Urothelium cell line (cell line): ENCODE results near the gene PEA15.

Experiments used
- DNase-seq: peaks from one replicate; pipeline ENCODE4 v3.0.0; 2011; ENCODE audit warnings: low spot score, mixed read lengths
- FAIRE-seq: peaks from 2 replicates; lab custom pipeline; 2011; peaks lifted over from hg19 to GRCh38; lab: Jason Lieb, UNC

The PEA15 gene

DNA sequence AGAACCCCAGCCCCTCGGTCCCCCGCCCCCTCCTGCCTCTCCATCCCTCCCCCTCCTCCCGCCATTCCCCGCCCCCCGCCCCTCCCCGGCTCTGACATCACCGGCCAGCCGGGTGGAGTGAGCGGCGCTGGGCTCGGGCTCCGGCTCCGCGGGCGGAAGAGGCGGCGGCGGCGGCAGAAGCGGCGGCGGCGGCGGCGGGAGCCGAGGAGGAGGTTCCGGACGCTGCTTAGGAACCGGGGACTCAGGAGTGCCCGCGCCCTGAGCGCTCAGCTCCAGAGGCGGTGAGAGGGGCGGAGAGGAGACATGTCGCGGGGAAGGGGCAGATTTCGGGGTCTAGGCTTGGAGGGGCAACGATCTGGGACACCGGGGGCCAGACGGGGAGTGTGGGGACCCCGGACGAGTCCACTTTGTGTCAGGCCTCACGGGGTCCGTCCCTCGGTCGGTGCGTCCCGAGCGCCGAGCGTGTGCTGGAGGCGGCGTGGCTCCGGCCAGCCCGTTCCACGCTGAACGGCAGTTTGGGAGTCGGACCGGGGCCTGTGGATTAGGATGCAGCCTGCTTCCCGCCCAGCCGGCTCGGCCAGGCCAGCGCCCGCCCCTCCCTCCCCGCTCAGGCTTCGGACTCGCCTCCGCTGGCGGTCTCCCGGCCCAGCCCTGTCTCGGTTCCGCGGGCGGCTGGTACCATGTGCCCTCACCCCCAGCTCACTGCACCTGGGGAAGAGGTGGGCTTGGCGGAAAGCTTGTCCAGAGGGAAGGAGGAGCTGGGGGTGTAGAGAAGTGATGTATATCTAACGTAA is at the start of gene PEA15:
Gene PEA15, plus strand, starts transcription at position 143 of the 794 bp plus-strand sequence. CDS start 6,161 bp downstream, outside the sequence.
- peak; percentile 93 for DNase-seq
- FAIRE-seq = no peak

GRCh38 chr1:160156361-160156760 is 48.8 kb upstream of the PEA15 start:
- FAIRE-seq (no peak), DNase-seq (no peak)

DNA sequence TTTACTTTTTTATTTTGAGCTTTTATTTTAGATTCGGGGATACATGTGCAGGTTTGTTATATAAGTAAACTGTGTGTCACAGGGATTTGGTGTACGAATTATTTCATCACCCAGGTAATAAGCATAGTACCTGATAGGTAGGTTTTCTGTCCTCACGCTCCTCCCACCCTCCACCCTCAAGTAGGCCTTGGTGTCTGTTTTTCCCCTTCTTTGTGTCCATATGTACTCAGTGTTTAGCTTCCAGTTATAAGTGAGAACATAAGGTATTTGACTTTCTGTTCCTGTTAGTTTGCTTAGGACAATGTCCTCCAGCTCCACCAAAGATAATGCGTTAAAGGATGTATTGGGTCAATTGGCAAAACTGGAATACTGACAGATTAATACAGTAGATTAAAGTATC is 48.0 kb upstream of the PEA15 start:
- FAIRE-seq (no peak), DNase-seq (no peak)

DNA sequence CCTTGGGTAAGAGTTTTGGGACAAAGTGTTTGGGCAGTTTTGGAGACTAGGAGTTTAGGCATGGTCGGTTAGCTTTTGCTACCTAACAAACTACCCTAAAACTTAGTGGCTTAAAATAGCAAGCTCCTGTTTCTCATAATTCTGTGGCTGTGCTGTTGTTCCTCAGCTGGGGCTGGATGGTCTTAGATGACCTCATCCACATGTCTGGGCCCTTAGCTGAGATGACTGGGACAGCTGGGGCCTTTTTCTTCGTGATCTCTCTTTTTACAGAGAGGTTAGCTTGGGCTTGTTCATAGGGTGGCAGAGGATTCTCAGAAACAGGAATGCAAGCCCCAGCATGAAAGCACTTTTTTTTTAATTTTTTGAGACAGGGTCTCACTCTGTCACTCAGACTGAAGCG is 47.2 kb upstream of the PEA15 start:
- DNase-seq (no peak), FAIRE-seq (no peak)

DNA sequence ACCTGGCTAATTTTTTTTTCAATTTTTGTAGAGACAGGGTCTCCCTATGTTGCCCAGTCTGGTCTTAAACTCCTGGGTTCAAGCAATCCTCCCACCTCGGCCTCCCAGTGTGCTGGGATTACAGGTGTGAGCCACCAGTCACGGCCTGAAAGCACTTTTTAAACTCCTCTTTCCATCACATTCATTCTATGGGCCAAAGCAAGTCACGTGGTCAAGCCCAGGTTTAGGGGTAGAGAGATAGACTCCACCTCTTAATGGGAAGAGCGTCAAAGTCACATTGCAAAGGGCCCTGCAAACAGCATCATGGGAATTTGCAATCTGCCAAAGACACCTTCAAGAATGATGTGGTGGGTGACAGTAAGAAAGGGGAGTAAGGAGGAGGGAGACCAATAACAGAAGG is 46.6 kb upstream of the PEA15 start:
- DNase-seq (no peak), FAIRE-seq (no peak)

DNA sequence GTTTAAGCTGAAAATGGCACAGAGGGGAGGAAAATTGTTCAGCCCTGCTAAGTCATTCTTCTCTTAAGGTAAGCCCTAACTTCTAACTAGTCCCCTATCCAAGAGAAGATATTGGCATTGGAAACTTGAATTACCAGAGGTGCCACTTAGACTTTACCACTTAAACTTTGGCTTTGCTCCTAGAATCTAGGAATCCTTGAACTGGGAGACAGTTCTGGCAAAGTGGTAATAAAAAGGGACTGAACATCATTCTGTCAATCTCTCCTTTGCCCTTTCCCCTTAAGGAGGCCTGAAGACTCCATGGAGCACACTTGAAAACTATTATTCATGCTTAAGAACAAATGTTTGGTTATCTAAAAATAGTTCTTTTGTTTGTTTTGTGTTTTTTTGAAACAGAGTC is 45.3 kb upstream of the PEA15 start:
- DNase-seq = no peak
- no peak for FAIRE-seq

GRCh38 chr1:160161965-160162705 is 43.0 kb upstream of the PEA15 start:
- no peak for FAIRE-seq
- DNase-seq = no peak

DNA sequence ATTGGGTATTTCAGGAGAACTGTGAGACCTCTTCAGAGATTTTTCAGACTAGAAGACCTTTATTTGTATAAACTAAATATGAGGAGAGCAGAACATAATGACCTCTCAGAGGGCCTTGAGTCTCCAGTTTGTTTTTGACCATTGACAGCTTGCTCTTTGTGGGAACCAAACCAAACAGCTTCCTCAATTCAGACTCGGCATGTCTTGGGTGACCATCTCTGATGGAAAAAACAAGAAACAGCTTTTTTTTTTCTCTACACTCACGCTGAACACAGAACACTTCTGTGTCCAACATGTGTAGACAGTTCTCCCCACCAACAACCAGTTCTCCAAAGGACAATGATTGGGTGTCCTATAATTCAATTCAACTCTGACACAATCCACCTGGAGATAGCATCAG is 42.3 kb upstream of the PEA15 start:
- DNase-seq (no peak), FAIRE-seq (no peak)

- FAIRE-seq (no peak), DNase-seq (no peak)
Measured at GRCh38 chr1:160163615-160164014, 41.6 kb upstream of the PEA15 start.

GRCh38 chr1:160164121-160164520 is 41.1 kb upstream of the PEA15 start:
- no peak for FAIRE-seq
- no peak for DNase-seq

DNA sequence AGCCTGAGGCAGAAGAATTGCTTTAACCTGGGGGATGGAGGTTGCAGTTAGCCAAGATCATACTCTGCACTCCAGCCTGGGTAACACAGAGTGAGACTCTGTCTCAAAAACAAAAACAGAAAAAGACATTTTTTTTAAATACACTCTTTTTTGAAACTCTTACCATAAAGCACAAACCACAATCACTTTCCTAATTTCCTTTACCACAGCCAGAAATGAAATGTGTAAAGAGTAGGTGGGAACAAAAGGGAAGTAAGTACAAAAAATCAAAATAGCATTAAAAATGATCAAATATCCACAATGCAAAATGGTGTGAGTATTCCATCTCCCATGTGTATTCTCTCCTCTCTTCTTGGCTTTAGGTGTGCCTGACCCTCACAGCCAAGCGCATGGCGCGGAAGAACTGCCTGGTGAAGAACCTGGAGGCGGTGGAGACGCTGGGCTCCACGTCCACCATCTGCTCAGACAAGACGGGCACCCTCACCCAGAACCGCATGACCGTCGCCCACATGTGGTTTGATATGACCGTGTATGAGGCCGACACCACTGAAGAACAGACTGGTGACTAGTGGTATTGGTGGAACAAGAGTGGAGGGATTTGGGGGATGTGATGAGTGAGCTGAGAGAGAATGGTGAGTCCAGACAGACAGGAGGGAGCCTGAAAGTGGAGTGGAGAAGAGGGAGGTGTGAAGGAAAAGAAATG is 38.9 kb upstream of the PEA15 start:
- no peak for FAIRE-seq

DNA sequence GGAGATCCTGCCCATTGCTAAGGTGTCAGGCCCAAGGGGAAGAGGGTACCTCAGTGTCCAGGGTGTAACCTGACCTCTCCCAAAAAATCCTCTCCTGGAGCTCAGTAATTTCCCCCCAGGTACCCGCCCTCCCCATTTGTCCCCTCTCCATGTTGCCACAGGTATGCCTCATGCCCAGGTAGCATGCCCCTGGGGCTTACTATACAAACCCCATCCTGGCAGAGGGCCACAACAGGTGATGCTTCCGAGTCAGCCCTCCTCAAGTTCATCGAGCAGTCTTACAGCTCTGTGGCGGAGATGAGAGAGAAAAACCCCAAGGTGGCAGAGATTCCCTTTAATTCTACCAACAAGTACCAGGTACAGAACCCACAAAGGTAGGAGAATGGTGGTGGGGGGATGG is 38.1 kb upstream of the PEA15 start:
- FAIRE-seq (no peak), DNase-seq (no peak)

More for the DNA sequence above, 38.9 kb upstream of the PEA15 start:
- DNase-seq = no peak

DNA sequence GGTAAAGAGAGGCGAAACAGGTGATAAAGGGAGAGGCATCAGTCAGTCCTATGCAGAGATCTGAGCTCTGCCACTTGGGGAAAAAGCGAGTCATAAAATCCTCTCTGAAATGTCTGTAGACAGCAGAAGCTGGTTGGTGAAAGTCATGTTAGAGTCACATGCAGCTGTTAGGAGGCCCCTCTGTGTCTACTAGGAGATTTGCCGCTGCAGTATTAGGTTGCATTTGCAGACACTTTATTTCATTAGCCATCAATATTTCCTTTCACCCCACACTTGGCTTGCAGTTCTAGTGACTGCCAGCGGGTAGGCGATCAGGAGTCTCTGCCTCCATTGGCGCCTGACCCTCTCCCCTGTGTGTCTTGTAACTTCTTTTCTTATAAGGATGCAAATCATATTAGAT is 37.6 kb upstream of the PEA15 start:
- DNase-seq (no peak), FAIRE-seq (no peak)

- no peak for FAIRE-seq
- DNase-seq = no peak
Measured at GRCh38 chr1:160168016-160168415, 37.2 kb upstream of the PEA15 start.

DNA sequence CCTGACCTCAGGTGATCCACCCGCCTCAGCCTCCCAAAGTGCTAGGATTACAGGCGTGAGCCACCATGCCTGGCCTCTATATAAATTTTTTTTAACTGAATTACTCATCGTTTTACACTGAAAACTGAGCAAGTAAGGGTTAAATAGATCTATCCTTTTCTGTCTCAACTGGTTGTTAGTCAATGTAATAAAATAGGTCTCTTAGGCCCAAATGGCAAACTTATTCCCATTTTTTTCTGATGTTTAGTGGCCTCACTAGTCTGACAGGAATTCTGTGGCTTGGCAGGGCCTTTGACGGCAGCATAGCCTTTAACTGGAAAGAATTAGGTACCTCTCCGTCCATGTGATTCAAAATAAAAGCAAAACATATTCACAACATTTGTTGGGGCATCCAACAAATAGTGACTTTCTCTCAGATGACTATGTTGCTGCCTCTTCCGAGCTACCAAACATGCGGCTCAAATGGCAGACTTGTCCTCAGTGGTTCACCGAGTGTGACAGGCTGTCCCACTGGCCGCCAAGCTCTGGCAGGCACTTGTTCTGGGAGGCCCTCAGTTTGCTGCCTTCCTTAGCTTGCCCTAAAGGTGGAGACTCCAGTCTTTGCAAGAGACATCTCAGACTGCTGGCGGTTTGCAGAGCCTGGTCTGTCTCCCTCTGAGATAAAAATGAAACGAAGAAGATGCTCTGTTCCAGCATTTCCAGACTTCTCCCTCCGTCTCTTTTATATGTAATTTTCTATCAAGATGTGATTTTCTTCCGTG is 36.4 kb upstream of the PEA15 start:
- DNase-seq (no peak), FAIRE-seq (no peak)

DNA sequence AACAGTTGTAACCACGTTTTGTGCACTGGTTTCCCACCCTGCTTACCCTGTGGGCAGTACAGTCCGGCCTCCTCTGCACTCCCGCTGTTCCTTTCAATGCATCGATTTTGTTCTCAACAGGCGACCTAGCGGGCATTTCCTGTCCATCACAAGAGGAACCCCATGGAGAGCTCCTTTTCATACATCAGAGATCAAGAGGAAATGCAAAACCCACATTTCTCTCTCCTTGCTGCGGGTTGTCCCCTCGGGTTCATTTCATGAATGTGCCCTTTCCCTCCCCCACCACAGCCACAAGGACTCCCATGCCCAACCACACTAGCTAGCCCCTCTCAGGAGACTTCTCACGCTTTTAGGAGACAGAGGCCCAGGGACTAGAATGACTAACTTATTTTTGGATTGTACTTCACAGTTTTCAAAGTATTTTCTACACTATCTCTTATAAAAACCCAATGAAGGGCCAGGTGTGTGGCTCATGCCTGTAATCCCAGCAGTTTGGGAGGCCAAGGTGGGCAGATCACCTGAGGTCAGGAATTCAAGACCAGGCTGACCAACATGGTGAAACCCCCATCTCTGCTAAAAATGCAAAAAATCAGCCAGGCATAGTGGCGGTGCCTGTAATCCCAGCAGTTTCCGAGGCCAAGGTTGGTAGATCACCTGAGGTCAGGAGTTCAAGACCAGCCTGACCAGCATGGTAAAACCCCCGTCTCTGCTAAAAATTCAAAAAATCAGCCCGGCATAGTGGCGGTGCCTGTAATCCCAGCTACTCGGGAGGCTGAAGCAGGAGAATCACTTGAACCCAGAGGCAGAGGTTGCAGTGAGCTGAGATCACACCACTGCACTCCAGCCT is 35.4 kb upstream of the PEA15 start:
- FAIRE-seq (no peak), DNase-seq (no peak)

DNA sequence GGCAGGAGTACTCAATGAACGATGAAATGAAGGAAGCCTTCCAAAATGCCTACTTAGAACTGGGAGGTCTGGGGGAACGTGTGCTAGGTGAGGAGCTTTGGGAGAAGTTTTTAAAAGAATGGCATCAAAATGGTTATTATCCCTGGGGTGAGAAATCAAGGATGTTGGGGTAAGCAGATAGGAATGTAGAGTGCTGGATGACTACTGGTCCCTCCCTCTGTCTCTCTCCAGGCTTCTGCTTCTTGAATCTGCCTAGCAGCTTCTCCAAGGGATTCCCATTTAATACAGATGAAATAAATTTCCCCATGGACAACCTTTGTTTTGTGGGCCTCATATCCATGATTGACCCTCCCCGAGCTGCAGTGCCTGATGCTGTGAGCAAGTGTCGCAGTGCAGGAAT is 33.8 kb upstream of the PEA15 start:
- FAIRE-seq = no peak
- DNase-seq = no peak

DNA sequence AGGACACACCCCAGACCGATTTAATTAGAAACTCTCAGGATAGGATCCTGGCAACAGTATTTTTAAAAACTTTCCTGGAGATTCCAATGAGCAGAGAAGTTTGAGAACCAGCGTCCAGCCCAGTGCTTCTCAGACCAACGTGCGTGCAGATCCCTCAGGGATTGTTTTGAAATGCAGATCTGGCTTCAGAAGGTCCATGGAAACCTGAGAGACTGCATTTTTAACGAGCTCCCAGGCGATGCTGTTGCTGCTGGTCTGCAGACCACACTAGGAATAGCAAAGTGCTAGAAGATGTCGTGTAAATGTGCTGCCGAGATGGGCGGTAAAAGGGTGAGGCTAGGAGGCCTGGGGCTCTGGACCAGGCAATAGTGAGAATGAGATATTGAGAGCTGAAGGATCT is 33.2 kb upstream of the PEA15 start:
- FAIRE-seq (no peak), DNase-seq (no peak)

- no peak for DNase-seq
- no peak for FAIRE-seq
Measured at GRCh38 chr1:160177231-160177630, 28.0 kb upstream of the PEA15 start.

GRCh38 chr1:160177667-160178066 is 27.5 kb upstream of the PEA15 start:
- DNase-seq (no peak), FAIRE-seq (no peak)
